Upper lobe of left lung (tissue), 6 donors: ENCODE data around the gene SYNPO2. TPM values are rescaled to one million over a fixed set of nuclear protein-coding genes. Genes with fewer than 3 reads are reported as not detected.

ENCODE experiments used
- ATAC-seq, 2 donors: fragments of 200-7000 bp; cut with Tn5 transposase; one replicate each; pipeline ENCODE4 v1.9.1; 2022; ENCODE audit warnings: mild to moderate bottlenecking in 2 of 2, moderate library complexity in 2 of 2; ENCODE audit not compliant: low FRiP score in 2 of 2
- DNase-seq, 2 donors: peaks; one replicate each; pipeline ENCODE4 v3.0.0-alpha.2; 2019 to 2020
- H3K27ac ChIP-seq, 4 donors: fragments of 200-600 bp; sonication (generic); one replicate each; pipeline ENCODE4 v1.5.1; 2016 to 2019
- H3K27me3 ChIP-seq, 4 donors: fragments of 200-600 bp; sonication (generic); one replicate each; pipeline ENCODE4 v1.5.1; 2017 to 2019
- H3K36me3 ChIP-seq, 4 donors: fragments of 200-600 bp; sonication (generic); one replicate each; pipeline ENCODE4 v1.5.1; 2016 to 2019
- H3K4me1 ChIP-seq, 4 donors: fragments of 200-600 bp; sonication (generic); one replicate each; pipeline ENCODE4 v1.5.1; 2018 to 2019
- H3K4me3 ChIP-seq, 4 donors: fragments of 200-600 bp; sonication (generic); one replicate each; pipeline ENCODE4 v1.5.1; 2017 to 2019; ENCODE audit warnings: mild to moderate bottlenecking in 2 of 4, moderate library complexity in 1 of 4
- H3K9me3 ChIP-seq, 4 donors: fragments of 200-600 bp; sonication (generic); one replicate each; pipeline ENCODE4 v1.5.1; 2018 to 2019
- EP300 ChIP-seq, 4 donors: sonication (generic); formaldehyde crosslinking; IDR thresholded peaks; one replicate each; pipeline ENCODE4 v1.5.1; 2017; ENCODE audit warnings: antibody characterized with exemption in 4 of 4, control low read depth in 2 of 4
- POLR2A ChIP-seq, 4 donors: fragments of 450-650 bp; IDR thresholded peaks; one replicate each; pipeline ENCODE4 v1.5.1; 2016 to 2017; ENCODE audit warnings: antibody characterized with exemption in 4 of 4, mild to moderate bottlenecking in 2 of 4
- POLR2AphosphoS5 ChIP-seq, 2 donors: sonication (generic); formaldehyde crosslinking; IDR thresholded peaks; one replicate each; pipeline ENCODE4 v1.5.1; 2017; ENCODE audit warnings: antibody characterized with exemption in 2 of 2
- WGBS, 2 donors: methylation state at CpG; one replicate each; pipeline ENCODE4 v1.1.5; 2017 to 2018; 5-methylcytosine and 5-hydroxymethylcytosine counted together
- total RNA-seq, 6 donors: library from RNA; depleted of rRNA in 4 of 6; stranded (reverse); fragments of >200 nt in 4 of 6; gene quantifications; one replicate each; pipeline versions ENCODE4 v1.1.0 to v1.2.1, GENCODE V29; 2016 to 2021
- TF ChIP-seq, protein P1 (sequence below), 6 experiments: fragments of 450-650 bp in 4 of 6; fragments of 200-600 bp in 2 of 6; sonication (generic) in 2 of 6; IDR thresholded peaks; one replicate each; pipeline ENCODE4 v1.5.1; 2016 to 2019; ENCODE audit warnings: antibody characterized with exemption in 6 of 6
- donor health status: DM: no; HTN: no; CAD: no; lungs with moderate emphysema.
- donor health status: DM: no; HTN: yes; CAD: no; lungs with severe emphysema.

Gene SYNPO2
- total RNA-seq, 6 donors from 2014 or later = 7.9 to 56.3 (median 17.0) TPM

DNA sequence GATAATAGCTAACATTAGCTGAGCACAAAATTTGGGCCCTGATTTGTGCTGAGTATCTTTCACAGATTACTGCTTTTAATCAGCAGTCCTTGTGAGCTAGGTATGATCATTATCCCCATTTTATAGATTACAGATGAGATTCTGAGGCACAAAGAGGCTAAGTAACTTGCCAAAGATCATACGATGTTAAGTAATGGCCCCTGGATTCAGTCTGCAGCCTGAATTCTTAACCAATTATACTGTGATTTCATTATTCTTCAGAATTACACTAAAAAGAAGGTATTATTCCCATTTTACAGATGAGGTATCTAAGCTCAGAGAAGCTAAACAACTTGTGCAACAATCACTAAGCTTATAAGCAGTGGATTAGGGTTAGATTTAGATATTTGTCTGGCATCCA is 149.1 kb downstream of the SYNPO2 start:
- H3K4me3 ChIP-seq = no peak overlapping the region
- peak overlapping the region in 2 of 4 donors; percentile 18 to 22 for H3K27ac ChIP-seq
- H3K4me1 ChIP-seq = peaks cover 7 to 31% (median 13%) of the 10 kb centered on the region in 4 donors
- H3K36me3 ChIP-seq = no peaks in the 10 kb centered on the region
- TF ChIP-seq, protein P1, sequence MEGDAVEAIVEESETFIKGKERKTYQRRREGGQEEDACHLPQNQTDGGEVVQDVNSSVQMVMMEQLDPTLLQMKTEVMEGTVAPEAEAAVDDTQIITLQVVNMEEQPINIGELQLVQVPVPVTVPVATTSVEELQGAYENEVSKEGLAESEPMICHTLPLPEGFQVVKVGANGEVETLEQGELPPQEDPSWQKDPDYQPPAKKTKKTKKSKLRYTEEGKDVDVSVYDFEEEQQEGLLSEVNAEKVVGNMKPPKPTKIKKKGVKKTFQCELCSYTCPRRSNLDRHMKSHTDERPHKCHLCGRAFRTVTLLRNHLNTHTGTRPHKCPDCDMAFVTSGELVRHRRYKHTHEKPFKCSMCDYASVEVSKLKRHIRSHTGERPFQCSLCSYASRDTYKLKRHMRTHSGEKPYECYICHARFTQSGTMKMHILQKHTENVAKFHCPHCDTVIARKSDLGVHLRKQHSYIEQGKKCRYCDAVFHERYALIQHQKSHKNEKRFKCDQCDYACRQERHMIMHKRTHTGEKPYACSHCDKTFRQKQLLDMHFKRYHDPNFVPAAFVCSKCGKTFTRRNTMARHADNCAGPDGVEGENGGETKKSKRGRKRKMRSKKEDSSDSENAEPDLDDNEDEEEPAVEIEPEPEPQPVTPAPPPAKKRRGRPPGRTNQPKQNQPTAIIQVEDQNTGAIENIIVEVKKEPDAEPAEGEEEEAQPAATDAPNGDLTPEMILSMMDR (IDR thresholded peaks at IDR 0.05) = no peak
- TF ChIP-seq POLR2AphosphoS5 (IDR thresholded peaks at IDR 0.05) (no peak), POLR2A (IDR thresholded peaks at IDR 0.05) (no peak), EP300 (IDR thresholded peaks at IDR 0.05) (no peak)
- H3K27me3 ChIP-seq = no peaks in the 10 kb centered on the region
- H3K9me3 ChIP-seq = no peaks in the 10 kb centered on the region
- 77 to 80% methylated on average over 1 of the region's 1 CpG for WGBS, 2 donors
- no peak for DNase-seq
- ATAC-seq = no peak

DNA sequence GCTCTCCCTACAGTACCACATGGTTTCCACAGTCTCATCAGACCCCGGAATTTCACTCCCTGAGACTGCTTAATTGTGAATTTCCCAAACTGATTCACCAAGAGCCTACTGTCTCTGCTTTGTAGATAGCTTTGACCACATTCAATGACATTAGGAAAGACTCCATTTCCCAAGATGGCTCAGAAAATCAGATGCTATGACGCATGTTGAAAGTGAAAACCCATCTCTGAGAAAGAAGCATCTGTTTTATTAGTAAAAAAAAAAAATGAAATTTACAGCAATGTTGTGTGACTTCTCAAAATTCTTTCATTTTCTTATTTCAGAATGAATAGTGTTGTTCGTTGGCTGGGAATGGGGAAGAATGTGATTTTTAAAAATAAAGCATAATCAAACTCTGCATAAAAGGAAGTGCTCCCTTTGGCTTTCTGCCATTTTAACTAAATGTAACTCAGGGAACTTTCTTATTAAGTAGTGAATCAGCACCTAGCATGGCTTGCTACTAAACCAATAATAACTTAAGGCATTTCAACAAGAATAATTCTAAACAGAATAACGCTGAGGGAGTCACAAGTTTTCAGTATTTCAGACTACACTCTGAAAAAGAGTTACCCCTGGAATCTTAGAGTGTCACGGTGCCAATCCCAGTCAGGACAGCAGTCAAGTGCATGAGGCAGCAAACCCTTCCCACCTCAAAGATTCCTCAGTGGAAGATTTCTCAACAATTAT is 149.6 kb downstream of the SYNPO2 start:
- WGBS, 2 donors = 52% methylated on average over 5 of the region's 5 CpGs
- Histone ChIP-seq H3K4me3 (no peak overlapping the region), H3K4me1 (peaks cover 7 to 31% (median 13%) of the 10 kb centered on the region in 4 donors), H3K27ac (peak overlapping the region in 2 of 4 donors; percentile 18 to 22), H3K9me3 (no peaks in the 10 kb centered on the region), H3K36me3 (no peaks in the 10 kb centered on the region), H3K27me3 (no peaks in the 10 kb centered on the region)
- ATAC-seq (peak in 1 of 2 donors; percentile 42), DNase-seq (no peak)
- TF ChIP-seq POLR2AphosphoS5 (IDR thresholded peaks at IDR 0.05) (no peak), POLR2A (IDR thresholded peaks at IDR 0.05) (no peak), EP300 (IDR thresholded peaks at IDR 0.05) (no peak)
- TF ChIP-seq, protein P1 (IDR thresholded peaks at IDR 0.05) = no peak

DNA sequence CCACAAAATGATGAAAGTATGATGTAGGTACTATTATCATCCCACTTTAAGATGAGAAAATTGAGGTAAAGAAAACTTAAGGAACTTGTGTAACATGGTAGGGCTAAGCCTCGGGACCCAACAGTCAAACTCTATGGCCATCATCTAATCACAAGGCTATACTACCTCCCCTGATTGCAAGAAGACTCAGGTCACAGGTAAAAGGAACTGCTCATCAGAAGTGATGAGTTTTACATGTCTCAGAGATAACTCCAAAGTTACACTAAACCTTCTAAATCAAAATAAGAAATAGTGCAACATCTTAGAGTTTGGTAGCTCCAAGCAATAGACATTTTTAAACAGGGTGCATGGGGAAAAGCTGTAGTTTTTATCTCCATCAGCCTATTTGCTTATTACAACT is 150.5 kb downstream of the SYNPO2 start:
- no peak for TF ChIP-seq POLR2A (IDR thresholded peaks at IDR 0.05)
- no peak for TF ChIP-seq EP300 (IDR thresholded peaks at IDR 0.05)
- no peak for TF ChIP-seq POLR2AphosphoS5 (IDR thresholded peaks at IDR 0.05)
- H3K27me3 ChIP-seq = no peaks in the 10 kb centered on the region
- no peak for ATAC-seq
- H3K4me3 ChIP-seq = no peak overlapping the region
- WGBS, 2 donors = 80 to 95% methylated on average over 1 of the region's 1 CpG
- H3K36me3 ChIP-seq = no peaks in the 10 kb centered on the region
- no peaks in the 10 kb centered on the region for H3K9me3 ChIP-seq
- peaks cover 7 to 31% (median 13%) of the 10 kb centered on the region in 4 donors for H3K4me1 ChIP-seq
- H3K27ac ChIP-seq = no peak overlapping the region
- no peak for DNase-seq

DNA sequence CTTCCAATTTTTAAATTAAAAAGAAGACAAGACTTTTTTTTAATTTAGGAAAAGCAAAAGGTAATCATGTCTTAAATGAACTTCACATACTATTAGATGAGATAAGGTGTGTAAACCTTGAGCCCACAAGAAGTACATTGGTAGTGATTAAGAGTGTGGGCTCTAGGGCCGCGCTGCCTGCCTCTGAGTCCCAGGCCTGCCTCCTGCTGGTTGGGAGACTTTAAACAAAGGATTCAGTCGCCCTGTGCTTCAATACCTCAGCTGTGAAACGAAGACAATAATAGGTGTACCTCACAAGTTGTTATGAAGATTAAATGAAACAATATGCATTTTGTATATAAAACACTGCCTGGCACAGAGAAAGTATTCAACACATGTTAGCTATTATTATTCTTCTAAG is 151.1 kb downstream of the SYNPO2 start:
- peak in 1 of 2 donors; percentile 8 for DNase-seq
- Histone ChIP-seq H3K27ac (peak overlapping the region in 1 of 4 donors; percentile 68), H3K4me3 (no peak overlapping the region), H3K9me3 (no peaks in the 10 kb centered on the region), H3K36me3 (no peaks in the 10 kb centered on the region), H3K4me1 (peaks cover 7 to 31% (median 13%) of the 10 kb centered on the region in 4 donors), H3K27me3 (no peaks in the 10 kb centered on the region)
- ATAC-seq = no peak
- TF ChIP-seq EP300 (IDR thresholded peaks at IDR 0.05) (no peak), POLR2AphosphoS5 (IDR thresholded peaks at IDR 0.05) (no peak)
- TF ChIP-seq, protein P1 (IDR thresholded peaks at IDR 0.05) = no peak
- 70 to 78% methylated on average over 4 of the region's 4 CpGs for WGBS, 2 donors

DNA sequence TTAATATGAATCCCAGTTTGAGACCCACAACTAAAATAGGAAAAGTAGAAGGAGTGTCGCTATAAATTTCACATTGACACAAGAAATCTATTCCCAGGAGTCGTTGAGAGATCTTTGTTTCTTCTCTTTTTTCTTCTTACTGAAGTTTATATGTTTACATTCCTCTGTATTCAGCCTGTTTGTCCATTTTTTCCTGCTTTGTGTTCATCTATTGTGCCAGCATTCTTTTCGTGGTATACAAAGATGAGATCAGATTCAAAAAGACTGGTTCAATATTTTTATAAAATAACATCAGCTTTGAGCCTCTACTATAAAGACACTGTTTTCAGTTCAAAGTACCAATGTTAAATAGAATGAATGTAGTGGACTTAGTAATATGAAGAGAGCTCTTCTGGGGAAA is 151.6 kb downstream of the SYNPO2 start:
- WGBS, 2 donors = 50 to 74% methylated on average over 3 of the region's 3 CpGs
- Histone ChIP-seq H3K4me3 (no peak overlapping the region), H3K27ac (peak overlapping the region; percentile 1 to 68 (median 52)), H3K36me3 (no peaks in the 10 kb centered on the region), H3K4me1 (peaks cover 7 to 31% (median 13%) of the 10 kb centered on the region in 4 donors), H3K27me3 (no peaks in the 10 kb centered on the region), H3K9me3 (no peaks in the 10 kb centered on the region)
- no peak for ATAC-seq
- no peak for DNase-seq
- TF ChIP-seq EP300 (IDR thresholded peaks at IDR 0.05) (no peak), POLR2AphosphoS5 (IDR thresholded peaks at IDR 0.05) (no peak), POLR2A (IDR thresholded peaks at IDR 0.05) (no peak)
- TF ChIP-seq, protein P1 (IDR thresholded peaks at IDR 0.05) = no peak
